H1 (cell line): ENCODE measurements around the gene MS4A3. TPM values are rescaled to one million over a fixed set of nuclear protein-coding genes. Genes with fewer than 3 reads are reported as not detected.
"Not testable (repeated sequence)": the region's sequence is repeated elsewhere in the genome, so short reads cannot be mapped to it uniquely, and the experiment has no call there.

Experiments used
- CTCF ChIA-PET: fragments of 300-600 bp; sonication (Branson Sonifier 250); formaldehyde crosslinking; loops from one replicate; lab custom pipeline; 2021; ENCODE audit not compliant: partially characterized antibody; lab: Charles Lee
- POLR2A ChIA-PET: fragments of 300-600 bp; sonication (Branson Sonifier 250); formaldehyde crosslinking; loops from one replicate; lab custom pipeline; 2021; ENCODE audit warnings: inconsistent platforms; ENCODE audit not compliant: partially characterized antibody; lab: Charles Lee
- DNase-seq, 2 experiments: peaks; one replicate each; pipeline versions ENCODE4 v3.0.0 to v3.0.0-alpha.2; 2010 to 2022; ENCODE audit warnings: low spot score in 2 of 2, low read depth in 1 of 2, mixed read lengths in 1 of 2
- FAIRE-seq: peaks from 2 replicates; lab custom pipeline; 2011; peaks lifted over from hg19 to GRCh38; lab: Jason Lieb, UNC
- H2AFZ ChIP-seq: 2 replicates; pipeline ENCODE4 v1.8.1; 2012; ENCODE audit warnings: low read length, inconsistent platforms
- H2AK5ac ChIP-seq: 2 replicates; pipeline ENCODE4 v1.6.1; 2013; ENCODE audit warnings: low read depth, low read length
- H2BK120ac ChIP-seq: replicated peaks from 2 replicates; pipeline ENCODE3; 2013; ENCODE audit warnings: low read depth, low read length, inconsistent platforms
- H2BK12ac ChIP-seq: 2 replicates; pipeline ENCODE4 v1.6.1; 2013; ENCODE audit warnings: low read depth, low read length
- H2BK15ac ChIP-seq: 2 replicates; pipeline ENCODE4 v1.6.1; 2013; ENCODE audit warnings: low read length
- H2BK20ac ChIP-seq: 2 replicates; pipeline ENCODE4 v1.6.1; 2013; ENCODE audit warnings: low read length
- H2BK5ac ChIP-seq: 2 replicates; pipeline ENCODE4 v1.6.1; 2013; ENCODE audit warnings: low read depth, low read length
- H3K14ac ChIP-seq: 2 replicates; pipeline ENCODE4 v1.6.1; 2013; ENCODE audit warnings: inconsistent platforms; ENCODE audit not compliant: insufficient read length
- H3K18ac ChIP-seq: 2 replicates; pipeline ENCODE4 v1.6.1; 2013; ENCODE audit warnings: low read length; ENCODE audit errors: extremely low read depth
- H3K23ac ChIP-seq: 2 replicates; pipeline ENCODE4 v1.6.1; 2013; ENCODE audit warnings: inconsistent platforms; ENCODE audit not compliant: insufficient read length
- H3K23me2 ChIP-seq: 2 replicates; pipeline ENCODE4 v1.6.1; 2013; ENCODE audit warnings: low read depth, low read length
- H3K27ac ChIP-seq: 2 replicates; pipeline ENCODE4 v1.6.1; 2011; ENCODE audit warnings: low read depth, low read length, inconsistent platforms
- H3K27me3 ChIP-seq, 4 experiments: replicated peaks in 1 of 4; 1 replicate in 1 of 4; 2 replicates in 3 of 4; pipeline versions ENCODE4 v1.6.1 to v1.8.1; 2011 to 2013; ENCODE audit warnings: low read length in 3 of 4, mild to moderate bottlenecking in 3 of 4, inconsistent platforms in 2 of 4, mixed read lengths in 2 of 4, moderate library complexity in 1 of 4; ENCODE audit not compliant: control insufficient read depth in 3 of 4, insufficient read depth in 3 of 4; ENCODE audit errors: extremely low read depth in 1 of 4
- H3K36me3 ChIP-seq, 4 experiments: 2 replicates each; pipeline versions ENCODE4 v1.6.1 to v1.8.1; 2011 to 2013; ENCODE audit warnings: mild to moderate bottlenecking in 4 of 4, low read length in 3 of 4, moderate library complexity in 2 of 4, control low read depth in 1 of 4, inconsistent platforms in 1 of 4; ENCODE audit not compliant: insufficient read depth in 4 of 4, control insufficient read depth in 2 of 4
- H3K4ac ChIP-seq: replicated peaks from 2 replicates; pipeline ENCODE3; 2013; ENCODE audit warnings: low read length, low read depth, mixed read lengths, inconsistent platforms; ENCODE audit not compliant: insufficient read length
- H3K4me1 ChIP-seq, 4 experiments: replicated peaks in 1 of 4; 1 replicate in 1 of 4; 2 replicates in 3 of 4; pipeline versions ENCODE4 v1.6.1 to v1.8.1; 2011 to 2013; ENCODE audit warnings: low read length in 3 of 4, inconsistent platforms in 2 of 4, mixed read lengths in 1 of 4; ENCODE audit not compliant: insufficient read depth in 4 of 4, control insufficient read depth in 3 of 4
- H3K4me2 ChIP-seq, 2 experiments: 2 replicates each; pipeline versions ENCODE4 v1.6.1 to v1.8.1; 2011 to 2013; ENCODE audit warnings: low read depth in 2 of 2, low read length in 2 of 2, control low read depth in 1 of 2, inconsistent platforms in 1 of 2, mild to moderate bottlenecking in 1 of 2; ENCODE audit not compliant: insufficient read depth in 1 of 2
- H3K4me3 ChIP-seq, 4 experiments: fragments of 200-600, 300-600 bp in 1 of 4; sonication (generic), shearing (Covaris generic), sonication (Bioruptor Twin) in 1 of 4; 2 replicates each; pipeline versions ENCODE4 v1.5.1 to v1.8.1; 2011 to 2016; ENCODE audit warnings: low read length in 4 of 4, low read depth in 3 of 4, control low read depth in 2 of 4, inconsistent platforms in 2 of 4, mild to moderate bottlenecking in 2 of 4, mixed read lengths in 1 of 4, moderate library complexity in 1 of 4; ENCODE audit not compliant: insufficient read depth in 2 of 4; ENCODE audit errors: extremely low read depth in 1 of 4
- H3K56ac ChIP-seq: replicated peaks from 2 replicates; pipeline ENCODE3; 2013; ENCODE audit warnings: low read depth, mild to moderate bottlenecking, mixed read lengths, low read length, inconsistent platforms; ENCODE audit not compliant: insufficient read length
- H3K79me1 ChIP-seq: 2 replicates; pipeline ENCODE4 v1.6.1; 2013; ENCODE audit warnings: low read depth, low read length, control low read depth
- H3K79me2 ChIP-seq, 2 experiments: 2 replicates each; pipeline versions ENCODE4 v1.6.1 to v1.8.1; 2012 to 2013; ENCODE audit warnings: low read length in 2 of 2, mild to moderate bottlenecking in 2 of 2, inconsistent platforms in 1 of 2; ENCODE audit not compliant: insufficient read depth in 2 of 2, control insufficient read depth in 1 of 2
- H3K9ac ChIP-seq, 4 experiments: replicated peaks in 1 of 4; 1 replicate in 1 of 4; 2 replicates in 3 of 4; pipeline versions ENCODE4 v1.6.1 to v1.8.1; 2011 to 2013; ENCODE audit warnings: low read depth in 3 of 4, low read length in 3 of 4, control low read depth in 2 of 4, mild to moderate bottlenecking in 2 of 4, moderate library complexity in 2 of 4, inconsistent platforms in 1 of 4; ENCODE audit errors: extremely low read depth in 1 of 4
- H3K9me3 ChIP-seq, 2 experiments: 2 replicates each; pipeline versions ENCODE4 v1.6.1 to v1.8.1; 2012 to 2013; ENCODE audit warnings: mild to moderate bottlenecking in 2 of 2, moderate library complexity in 2 of 2, control low read depth in 1 of 2, inconsistent platforms in 1 of 2, low read depth in 1 of 2, low read length in 1 of 2, mixed read lengths in 1 of 2; ENCODE audit not compliant: insufficient read depth in 2 of 2
- H4K20me1 ChIP-seq, 2 experiments: replicated peaks in 1 of 2; 2 replicates each; pipeline versions ENCODE3 to v1.8.1; 2011 to 2013; ENCODE audit warnings: inconsistent platforms in 2 of 2, low read length in 2 of 2, mild to moderate bottlenecking in 1 of 2; ENCODE audit not compliant: insufficient read depth in 2 of 2, control insufficient read depth in 1 of 2
- H4K5ac ChIP-seq: 2 replicates; pipeline ENCODE4 v1.6.1; 2013; ENCODE audit warnings: low read length, low read depth, mixed read lengths, inconsistent platforms; ENCODE audit not compliant: insufficient read length
- H4K8ac ChIP-seq: 2 replicates; pipeline ENCODE4 v1.8.0; 2013; ENCODE audit warnings: mild to moderate bottlenecking, moderate library complexity, low read length, inconsistent platforms; ENCODE audit not compliant: insufficient read depth; ENCODE audit errors: extremely low read depth
- H4K91ac ChIP-seq: replicated peaks from 2 replicates; pipeline ENCODE3; 2013; ENCODE audit warnings: low read length, mixed read lengths, inconsistent platforms; ENCODE audit not compliant: insufficient read length
- WGBS, 2 experiments: shearing (Covaris generic) in 1 of 2; methylation state at CpG; one replicate each; pipeline versions ENCODE4 v1.1.6 to v1.1.7; 2013 to 2015; ENCODE audit warnings: low lambda C conversion rate in 2 of 2, mixed read lengths in 2 of 2, inconsistent platforms in 1 of 2, low coverage in 1 of 2, missing lambda C conversion rate in 1 of 2; ENCODE audit not compliant: insufficient replicate concordance in 2 of 2, insufficient coverage in 1 of 2, insufficient read length in 1 of 2; ENCODE audit errors: extremely low coverage in 1 of 2, missing lambda C conversion rate in 1 of 2; 5-methylcytosine and 5-hydroxymethylcytosine counted together
- polyA plus RNA-seq, 7 experiments: library from polyadenylated mRNA; depleted of rRNA in 3 of 7; stranded (reverse) in 5 of 7; unstranded in 2 of 7; fragments of >200 nt in 5 of 7; fragments of 200-250 nt in 2 of 7; gene quantifications; 1 replicate in 5 of 7; 2 replicates in 1 of 7; 4 replicates in 1 of 7; pipeline versions ENCODE4 v1.2.1 to v1.2.3, GENCODE V29; 2011 to 2013; ENCODE audit warnings: missing spikeins in 2 of 7, mixed read lengths in 2 of 7
- total RNA-seq: library from RNA; stranded (reverse); fragmentation: NEBNext Ultra II Directional; extraction: Animal tissue kit (Norgen Biotek cat#: 25700); gene quantifications from 2 replicates; pipeline ENCODE4 v1.2.1, GENCODE V29; 2021

The MS4A3 gene
- total and polyA plus RNA-seq, 2 of the 8 experiments (the other 6 are each of a cell fraction or from before 2014, with no cell fraction given) = not detected

DNA sequence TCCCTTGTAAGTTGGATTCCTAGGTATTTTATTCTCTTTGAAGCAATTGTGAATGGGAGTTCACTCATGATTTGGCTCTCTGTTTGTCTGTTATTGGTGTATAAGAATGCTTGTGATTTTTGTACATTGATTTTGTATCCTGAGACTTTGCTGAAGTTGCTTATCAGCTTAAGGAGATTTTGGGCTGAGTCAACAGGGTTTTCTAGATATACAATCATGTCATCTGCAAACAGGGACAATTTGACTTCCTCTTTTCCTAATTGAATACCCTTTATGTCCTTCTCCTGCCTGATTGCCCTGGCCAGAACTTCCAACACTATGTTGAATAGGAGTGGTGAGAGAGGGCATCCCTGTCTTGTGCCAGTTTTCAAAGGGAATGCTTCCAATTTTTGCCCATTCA is 6.0 kb upstream of the MS4A3 start:
- H3K27me3 ChIP-seq, H2BK120ac ChIP-seq, H3K27ac ChIP-seq, DNase-seq, H2BK20ac ChIP-seq, FAIRE-seq, H3K23ac ChIP-seq, H3K23me2 ChIP-seq, H2BK12ac ChIP-seq, H3K4me3 ChIP-seq, H4K8ac ChIP-seq, H3K14ac ChIP-seq, H3K9ac ChIP-seq, H2BK5ac ChIP-seq, H3K4me2 ChIP-seq, POLR2A ChIA-PET, H3K79me2 ChIP-seq, H3K9me3 ChIP-seq, CTCF ChIA-PET, H4K5ac ChIP-seq, H3K56ac ChIP-seq, H4K20me1 ChIP-seq, H3K4me1 ChIP-seq, H3K36me3 ChIP-seq, H3K4ac ChIP-seq, H2BK15ac ChIP-seq, H4K91ac ChIP-seq, H3K18ac ChIP-seq, H2AFZ ChIP-seq, H3K79me1 ChIP-seq, H2AK5ac ChIP-seq: not testable (repeated sequence)

DNA sequence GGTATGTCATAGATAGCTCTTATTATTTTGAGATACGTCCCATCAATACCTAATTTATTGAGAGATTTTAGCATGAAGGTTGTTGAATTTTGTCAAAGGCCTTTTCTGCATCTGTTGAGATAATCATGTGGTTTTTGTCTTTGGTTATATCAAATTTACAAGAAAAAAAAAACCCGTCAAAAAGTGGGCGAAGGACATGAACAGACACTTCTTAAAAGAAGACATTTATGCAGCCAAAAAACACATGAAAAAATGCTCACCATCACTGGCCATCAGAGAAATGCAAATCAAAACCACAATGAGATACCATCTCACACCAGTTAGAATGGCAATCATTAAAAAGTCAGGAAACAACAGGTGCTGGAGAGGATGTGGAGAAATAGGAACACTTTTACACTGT is 5.6 kb upstream of the MS4A3 start:
- H3K4me3 ChIP-seq, H3K27me3 ChIP-seq, H3K14ac ChIP-seq, H2AK5ac ChIP-seq, H3K4me1 ChIP-seq, FAIRE-seq, H4K20me1 ChIP-seq, H3K9ac ChIP-seq, CTCF ChIA-PET, H4K8ac ChIP-seq, DNase-seq, H3K79me1 ChIP-seq, H3K9me3 ChIP-seq, POLR2A ChIA-PET, H4K5ac ChIP-seq, H3K79me2 ChIP-seq, H3K4ac ChIP-seq, H2BK120ac ChIP-seq, H4K91ac ChIP-seq, H3K18ac ChIP-seq, H2BK5ac ChIP-seq, H3K56ac ChIP-seq, H2AFZ ChIP-seq, H3K27ac ChIP-seq, H2BK12ac ChIP-seq, H3K23ac ChIP-seq, H3K23me2 ChIP-seq, H2BK15ac ChIP-seq, H3K36me3 ChIP-seq, H3K4me2 ChIP-seq, H2BK20ac ChIP-seq: not testable (repeated sequence)
- 57% methylated on average over 3 of the region's 3 CpGs; no CpG with 5 or more reads in 1 of the 2 experiments for WGBS, 2 experiments
